ENCODE data around the gene SBK3. TPM values are rescaled to one million over a fixed set of nuclear protein-coding genes. Genes with fewer than 3 reads are reported as not detected.
"Not testable (repeated sequence)": the region's sequence is repeated elsewhere in the genome, so short reads cannot be mapped to it uniquely, and the experiment has no call there.

Gene SBK3
- total RNA-seq, 4 donors from 2014 or later: 0.22 to 1.0 TPM; not detected in 2

DNA sequence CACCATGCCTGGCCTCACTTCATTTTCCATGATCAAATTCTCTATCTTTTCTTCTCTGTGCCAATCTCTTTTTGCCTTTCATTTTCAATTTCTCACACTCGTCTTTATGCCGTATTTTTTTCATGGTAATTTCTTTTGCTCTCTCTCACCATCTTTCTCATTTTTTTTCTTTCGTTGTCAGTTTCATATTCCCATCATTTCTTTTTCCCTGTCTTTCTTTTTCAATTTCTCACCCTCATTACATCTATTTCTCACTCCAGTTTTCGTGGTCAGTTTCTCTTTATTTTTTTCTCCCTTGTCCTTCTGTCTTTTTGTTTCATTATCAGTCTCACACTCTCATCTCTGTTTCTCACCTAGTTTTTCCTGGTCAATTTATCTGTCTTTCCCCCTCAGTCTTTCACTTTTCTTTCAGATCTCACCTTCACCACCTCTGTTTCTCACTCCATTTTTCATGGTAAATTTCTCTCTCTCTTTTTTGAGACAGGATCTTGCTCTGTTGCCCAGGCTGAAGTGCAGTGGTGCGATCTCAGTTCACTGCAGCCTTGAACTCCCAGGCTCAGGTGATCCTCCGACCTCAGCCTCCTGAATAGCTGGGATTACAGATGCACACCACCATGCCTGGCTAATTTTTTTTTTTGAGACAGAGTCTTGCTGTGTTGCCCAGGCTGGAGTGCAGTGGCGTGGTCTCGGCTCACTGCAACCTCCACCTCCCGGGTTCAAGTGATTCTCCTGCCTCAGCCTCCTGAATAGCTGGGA lies 43.0 kb downstream of the SBK3 start:
- 76 to 81% methylated on average over 6 of the region's 9 CpGs for WGBS, 2 donors

DNA sequence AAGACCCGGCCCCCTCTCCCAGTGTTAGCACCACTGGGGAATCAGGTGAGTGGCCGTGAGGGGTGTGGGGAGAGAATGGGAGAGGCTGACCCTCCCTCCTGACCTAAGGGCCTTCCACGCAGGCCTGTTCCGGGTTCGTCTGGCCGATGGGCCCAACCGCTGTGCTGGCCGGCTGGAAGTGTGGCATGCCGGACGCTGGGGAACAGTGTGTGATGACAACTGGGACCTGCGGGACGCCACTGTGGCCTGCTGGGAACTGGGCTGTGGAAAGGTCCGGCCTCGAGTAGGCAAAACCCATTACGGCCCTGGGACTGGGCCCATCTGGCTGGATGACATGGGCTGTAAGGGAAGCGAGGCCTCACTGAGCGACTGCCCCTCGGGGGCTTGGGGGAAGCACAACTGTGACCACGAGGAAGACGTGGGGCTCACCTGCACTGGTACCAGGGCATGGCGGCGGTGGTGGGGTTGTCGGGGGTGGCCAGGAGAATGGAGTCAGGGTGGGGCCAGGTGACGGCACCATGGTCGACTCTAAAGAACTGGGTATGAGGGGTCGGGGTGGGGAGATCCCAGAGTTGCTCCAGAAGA lies 44.9 kb downstream of the SBK3 start:
- Histone ChIP-seq H3K4me3 (no peak overlapping the region), H3K9me3 (no peaks in the 10 kb centered on the region), H3K27ac (no peak overlapping the region), H3K4me1 (peaks cover 4 to 13% (median 7%) of the 10 kb centered on the region in 3 donors), H3K36me3 (peaks cover 0 to 5% (median 0%) of the 10 kb centered on the region in 3 donors), H3K27me3 (no peaks in the 10 kb centered on the region)
- DNase-seq: no peak
- WGBS, 2 donors: 91 to 92% methylated on average over 11 to 12 of the region's 26 CpGs
- TF ChIP-seq, protein P1, sequence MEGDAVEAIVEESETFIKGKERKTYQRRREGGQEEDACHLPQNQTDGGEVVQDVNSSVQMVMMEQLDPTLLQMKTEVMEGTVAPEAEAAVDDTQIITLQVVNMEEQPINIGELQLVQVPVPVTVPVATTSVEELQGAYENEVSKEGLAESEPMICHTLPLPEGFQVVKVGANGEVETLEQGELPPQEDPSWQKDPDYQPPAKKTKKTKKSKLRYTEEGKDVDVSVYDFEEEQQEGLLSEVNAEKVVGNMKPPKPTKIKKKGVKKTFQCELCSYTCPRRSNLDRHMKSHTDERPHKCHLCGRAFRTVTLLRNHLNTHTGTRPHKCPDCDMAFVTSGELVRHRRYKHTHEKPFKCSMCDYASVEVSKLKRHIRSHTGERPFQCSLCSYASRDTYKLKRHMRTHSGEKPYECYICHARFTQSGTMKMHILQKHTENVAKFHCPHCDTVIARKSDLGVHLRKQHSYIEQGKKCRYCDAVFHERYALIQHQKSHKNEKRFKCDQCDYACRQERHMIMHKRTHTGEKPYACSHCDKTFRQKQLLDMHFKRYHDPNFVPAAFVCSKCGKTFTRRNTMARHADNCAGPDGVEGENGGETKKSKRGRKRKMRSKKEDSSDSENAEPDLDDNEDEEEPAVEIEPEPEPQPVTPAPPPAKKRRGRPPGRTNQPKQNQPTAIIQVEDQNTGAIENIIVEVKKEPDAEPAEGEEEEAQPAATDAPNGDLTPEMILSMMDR (IDR thresholded peaks at IDR 0.05): no peak
- no peak for TF ChIP-seq POLR2A (IDR thresholded peaks at IDR 0.05)
- intact Hi-C loops (cut with DNase I): loop anchor here (5.0 kb wide), 1 partner anchor 33 kb away; no protein-coding TSS in a partner anchor

More for the DNA sequence above, 43.0 kb downstream of the SBK3 start:
- Histone ChIP-seq H3K4me1 (peaks cover 4 to 13% (median 7%) of the 10 kb centered on the region in 3 donors), H3K36me3 (peaks cover 0 to 5% (median 0%) of the 10 kb centered on the region in 3 donors), H3K4me3 (no peak overlapping the region), H3K27me3 (no peaks in the 10 kb centered on the region), H3K9me3 (no peaks in the 10 kb centered on the region), H3K27ac (no peak overlapping the region)
- TF ChIP-seq, protein P1 (IDR thresholded peaks at IDR 0.05): no peak
- TF ChIP-seq POLR2A (IDR thresholded peaks at IDR 0.05): no peak
- DNase-seq: no peak
- intact Hi-C loops (cut with DNase I): loop anchor here (5.0 kb wide), 1 partner anchor 35 kb away; no protein-coding TSS in a partner anchor

DNA sequence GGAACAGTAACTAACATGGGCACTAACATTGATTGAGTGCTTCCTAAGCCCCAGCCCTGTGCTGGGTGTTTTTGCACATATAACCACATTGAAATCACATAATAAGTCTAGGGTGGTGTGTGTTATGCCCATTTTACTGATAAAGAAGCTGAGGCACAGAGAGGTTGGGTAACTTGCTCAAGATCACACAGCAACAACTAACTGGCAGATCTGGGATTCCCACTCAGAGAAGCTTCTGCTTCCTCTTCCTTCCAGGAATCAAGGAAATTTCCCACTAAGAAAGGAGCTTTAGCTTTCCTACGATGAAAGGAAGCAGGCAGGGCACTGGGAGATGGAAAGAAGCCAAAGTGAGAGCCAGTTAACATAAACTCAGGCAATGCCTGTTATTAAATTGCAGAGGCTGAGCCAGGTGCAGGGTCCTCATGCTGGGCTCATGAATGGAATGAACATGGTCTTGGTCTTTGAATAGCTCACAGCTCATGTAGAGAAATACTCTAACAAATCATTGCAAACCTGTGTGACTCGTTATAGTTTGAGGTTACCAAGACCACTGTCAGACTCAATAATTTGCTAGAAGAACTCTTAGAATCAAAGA lies 47.0 kb downstream of the SBK3 start:
- Histone ChIP-seq H3K27me3 (peaks cover 0 to 15% (median 0%) of the 10 kb centered on the region in 4 donors), H3K4me3 (no peak overlapping the region), H3K27ac (no peak overlapping the region), H3K9me3 (no peaks in the 10 kb centered on the region), H3K4me1 (peaks cover 1 to 18% (median 3%) of the 10 kb centered on the region in 3 donors), H3K36me3 (peaks cover 0 to 5% (median 0%) of the 10 kb centered on the region in 3 donors)
- TF ChIP-seq, protein P1 (IDR thresholded peaks at IDR 0.05): no peak
- no peak for TF ChIP-seq POLR2A (IDR thresholded peaks at IDR 0.05)
- 50 to 75% methylated on average over 1 of the region's 2 CpGs for WGBS, 2 donors
- intact Hi-C loops (cut with DNase I): no loop called here
- no peak for DNase-seq

DNA sequence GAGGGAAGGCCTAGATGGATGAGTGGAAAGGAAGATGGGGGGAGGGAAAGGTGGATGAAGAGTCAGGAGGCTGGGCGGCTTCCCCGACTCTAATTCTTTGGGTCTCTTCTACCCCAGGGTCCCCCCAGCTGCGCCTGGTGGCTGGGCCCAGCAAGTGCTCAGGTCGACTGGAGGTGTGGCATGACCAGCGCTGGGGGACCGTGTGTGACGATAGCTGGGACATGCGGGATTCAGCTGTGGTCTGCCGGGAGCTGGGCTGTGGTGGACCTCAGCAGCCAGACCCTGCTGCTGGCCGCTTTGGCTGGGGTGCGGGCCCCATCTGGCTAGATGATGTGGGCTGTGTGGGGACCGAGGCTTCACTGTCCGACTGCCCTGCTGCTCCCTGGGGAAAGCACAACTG lies 47.6 kb downstream of the SBK3 start:
- Histone ChIP-seq H3K4me1 (peaks cover 0 to 21% (median 3%) of the 10 kb centered on the region in 3 donors), H3K27me3 (peaks cover 0 to 21% (median 0%) of the 10 kb centered on the region in 4 donors), H3K9me3 (no peaks in the 10 kb centered on the region), H3K4me3 (no peak overlapping the region), H3K27ac (no peak overlapping the region), H3K36me3 (peaks cover 0 to 5% (median 0%) of the 10 kb centered on the region in 3 donors)
- no peak for TF ChIP-seq POLR2A (IDR thresholded peaks at IDR 0.05)
- TF ChIP-seq, protein P1 (IDR thresholded peaks at IDR 0.05): no peak
- intact Hi-C loops (cut with DNase I): no loop called here
- WGBS, 2 donors: 63 to 81% methylated on average over 4 to 13 of the region's 13 CpGs
- DNase-seq: no peak

DNA sequence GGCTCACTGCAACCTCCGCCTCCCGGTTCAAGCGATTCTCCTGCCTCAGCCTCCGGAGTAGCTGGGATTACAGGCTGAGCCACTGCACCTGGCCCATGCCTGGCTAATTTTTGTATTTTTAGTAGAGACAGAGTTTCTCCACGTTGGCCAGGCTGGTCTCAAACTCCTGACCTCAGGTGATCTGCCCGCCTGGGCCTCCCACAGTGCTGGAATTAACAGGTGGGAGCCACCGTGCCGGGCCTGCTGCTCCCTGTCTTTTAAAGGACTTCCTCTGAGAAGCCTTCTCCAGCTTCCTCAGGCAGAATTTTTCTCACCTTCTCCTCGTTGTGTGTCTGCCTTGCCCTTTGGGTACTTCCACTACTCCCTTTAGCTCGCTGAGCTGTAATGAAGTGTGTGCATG lies 48.5 kb downstream of the SBK3 start:
- H3K4me1 ChIP-seq: peaks cover 4 to 31% (median 11%) of the 10 kb centered on the region in 3 donors
- H3K4me3 ChIP-seq; DNase-seq; H3K27ac ChIP-seq; H3K9me3 ChIP-seq; intact Hi-C loops (cut with DNase I); H3K36me3 ChIP-seq: not testable (repeated sequence)
- peaks cover 0 to 24% (median 0%) of the 10 kb centered on the region in 4 donors for H3K27me3 ChIP-seq
- 73 to 83% methylated on average over 10 of the region's 10 CpGs for whole genome bisulfite sequencing, 2 donors

All from esophagus squamous epithelium (tissue), 5 donors.